Astrocyte of the hippocampus (primary cell): ENCODE results near the gene PIP4K2A.
A peak's percentile ranks its signal among the peaks of the same experiment; 100 is the strongest.
"Not testable (repeated sequence)": the region's sequence is repeated elsewhere in the genome, so short reads cannot be mapped to it uniquely, and the experiment has no call there.

Experiments
- DNase-seq: peaks from one replicate; pipeline ENCODE4 v3.0.0; 2011; ENCODE audit warnings: low read depth, low spot score

The PIP4K2A gene

DNA sequence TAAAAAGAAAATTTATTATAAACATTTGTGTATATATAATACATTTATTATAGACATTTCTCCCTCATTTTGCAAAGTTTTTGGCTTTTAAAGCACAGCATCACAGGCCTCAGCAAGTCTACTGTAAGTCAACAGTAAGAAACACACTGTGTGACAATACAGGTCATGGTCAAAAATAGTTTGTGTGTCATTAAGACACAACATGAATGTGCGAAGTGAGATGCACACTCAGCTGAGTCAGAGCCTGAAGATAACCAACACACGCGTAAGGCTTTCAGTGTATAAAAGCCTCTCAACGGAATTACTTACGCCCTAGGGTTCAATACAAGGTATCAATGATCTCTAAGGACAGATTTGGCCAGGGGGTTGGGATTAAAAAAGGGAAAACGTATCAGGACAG lies 157.6 kb downstream of the PIP4K2A start:
- no peak for DNase-seq

- DNase-seq, result peak; percentile 96
These were observed 159.8 kb downstream of the PIP4K2A start for GRCh38 chr10:22554461-22555182.

DNA sequence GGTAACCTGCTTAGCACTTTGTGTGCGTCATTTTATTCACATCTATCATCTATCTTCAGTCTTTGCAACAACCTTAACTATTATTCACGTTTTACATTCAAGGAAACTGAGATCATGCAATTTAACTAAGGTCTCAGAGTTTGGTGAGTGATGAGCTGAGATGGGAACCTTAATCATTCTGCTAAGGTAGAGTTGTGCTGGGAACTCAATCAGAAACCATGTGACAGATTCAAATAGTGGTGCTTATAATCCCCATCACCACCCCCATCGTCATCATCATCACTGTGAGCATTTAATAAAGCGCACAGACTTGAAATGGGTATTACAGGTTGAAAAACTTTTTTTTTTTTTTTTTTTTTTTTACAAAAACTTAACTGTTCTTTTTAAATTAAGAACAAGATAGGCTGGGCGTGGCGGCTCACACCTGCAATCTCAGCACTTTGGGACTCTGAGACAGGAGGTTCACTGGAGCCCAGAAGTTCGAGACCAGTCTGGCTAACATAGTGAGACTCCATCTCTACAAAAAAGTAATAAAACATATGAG lies 160.9 kb downstream of the PIP4K2A start:
- DNase-seq, result no peak

GRCh38 chr10:22552888-22553378 lies 161.4 kb downstream of the PIP4K2A start:
- peak; percentile 50 for DNase-seq

GRCh38 chr10:22551681-22552365 lies 162.6 kb downstream of the PIP4K2A start:
- no peak for DNase-seq

GRCh38 chr10:22550732-22551131 lies 163.6 kb downstream of the PIP4K2A start:
- peak; percentile 32 for DNase-seq

DNA sequence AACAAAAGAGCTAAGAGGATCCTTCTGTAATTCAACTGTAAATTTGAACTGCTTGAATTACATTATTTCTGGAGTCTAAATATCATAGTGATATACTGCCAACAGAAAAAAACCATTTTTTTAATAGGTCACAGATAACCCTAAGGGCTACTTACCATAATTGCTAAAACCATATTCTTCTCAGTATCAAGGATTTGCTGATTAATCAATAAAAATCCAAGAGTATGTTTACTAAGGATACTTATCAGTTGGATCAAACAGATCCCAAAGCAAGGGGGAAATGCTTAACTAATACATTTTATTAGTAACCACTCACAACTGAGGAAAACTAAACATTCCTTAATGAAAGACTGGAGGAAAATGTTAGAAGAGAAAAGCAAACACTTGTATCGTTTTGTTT lies 166.0 kb downstream of the PIP4K2A start:
- no peak for DNase-seq

GRCh38 chr10:22545643-22546042 lies 168.7 kb downstream of the PIP4K2A start:
- DNase-seq, result no peak

DNA sequence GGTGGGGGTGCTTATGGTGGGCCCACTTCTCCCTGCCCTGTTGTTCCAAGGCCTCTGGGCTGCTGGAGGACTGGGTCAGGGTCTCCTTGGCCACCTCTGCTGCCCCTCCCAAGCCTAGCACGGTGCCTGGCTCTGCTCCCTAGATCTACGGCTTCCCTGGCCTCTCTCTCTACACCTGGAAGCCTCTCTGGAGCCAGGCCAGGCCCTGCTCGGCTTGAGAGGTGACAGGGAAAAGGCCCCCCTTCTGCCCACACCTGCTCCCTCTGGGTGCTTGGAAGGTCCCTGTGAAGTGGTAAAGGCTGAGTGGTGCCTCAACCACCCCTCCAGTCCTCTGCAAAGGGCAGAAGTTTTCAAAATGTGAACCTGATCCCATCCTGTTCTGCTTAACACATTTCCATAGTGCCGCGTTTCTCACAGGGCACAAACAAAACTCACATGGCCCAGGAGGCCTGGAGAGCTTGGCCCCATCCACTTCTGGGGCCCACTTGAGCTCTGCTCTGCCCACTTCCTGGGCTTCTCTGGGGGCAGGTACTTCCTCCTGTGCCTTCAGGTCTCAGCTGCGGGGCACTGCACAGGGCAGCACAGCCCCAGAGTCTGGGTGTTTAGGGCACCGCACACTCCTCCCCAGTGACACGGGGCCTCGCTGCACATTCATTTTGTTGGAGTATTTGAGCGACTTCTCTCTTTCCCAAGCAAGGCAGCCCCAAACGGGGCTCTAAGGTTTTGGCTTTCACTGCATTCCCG lies 169.9 kb downstream of the PIP4K2A start:
- DNase-seq, result no peak

DNA sequence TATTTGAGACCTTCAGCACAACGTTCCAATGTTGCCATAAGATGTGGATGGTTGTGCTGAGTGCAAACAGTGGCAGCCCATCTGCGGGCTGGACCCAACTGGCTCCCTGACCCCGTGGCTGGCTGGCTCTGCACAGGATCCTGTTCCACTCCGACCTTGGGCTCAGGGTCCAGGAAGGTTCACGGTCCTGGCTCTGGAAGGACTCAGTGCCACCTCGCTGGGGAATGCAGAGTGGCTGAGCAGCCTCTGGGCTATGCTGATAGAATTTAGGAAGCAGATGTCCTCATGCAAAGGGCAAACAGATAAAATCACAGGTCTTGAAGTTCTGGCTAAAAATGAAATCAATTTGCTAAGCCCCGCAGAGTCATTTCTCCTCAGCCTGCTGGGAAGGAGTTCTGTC lies 171.6 kb downstream of the PIP4K2A start:
- no peak for DNase-seq

- no peak for DNase-seq
These were observed 172.5 kb downstream of the PIP4K2A start for GRCh38 chr10:22541900-22542299.

DNA sequence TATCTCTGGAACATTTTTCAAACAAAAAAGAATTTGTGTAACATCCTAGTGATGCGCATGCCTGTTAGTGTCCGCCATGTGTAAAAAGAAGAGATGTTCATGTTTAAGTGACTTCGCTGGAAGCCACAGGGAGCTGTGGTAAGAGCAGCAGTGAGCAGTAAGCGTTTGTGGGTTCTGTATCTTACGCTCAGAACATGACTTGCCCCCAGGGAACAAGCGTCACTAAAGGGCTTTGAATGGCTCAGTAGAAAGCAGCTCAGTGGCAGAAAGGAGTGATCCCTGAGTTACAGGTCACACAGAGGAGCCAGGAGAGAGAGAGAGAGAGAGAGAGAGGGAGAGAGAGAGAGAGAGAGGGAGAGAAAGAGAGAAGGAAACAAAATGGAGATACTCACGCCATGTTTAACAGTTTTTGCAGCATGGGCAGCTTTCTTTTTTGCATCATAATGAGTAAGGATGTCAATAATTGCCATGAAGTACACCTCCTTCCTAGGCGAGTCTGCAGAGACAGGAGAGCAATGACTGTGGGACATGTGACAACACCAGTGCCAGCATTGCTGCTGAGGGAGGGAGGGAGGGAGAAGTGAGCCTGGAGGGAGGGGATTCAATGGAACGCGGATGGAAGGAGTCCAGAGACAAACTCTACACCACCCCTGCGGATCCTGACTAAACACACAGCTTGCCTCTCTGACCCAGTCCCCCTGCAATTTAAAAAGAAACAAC lies 174.6 kb downstream of the PIP4K2A start:
- no peak for DNase-seq

GRCh38 chr10:22537810-22538209 lies 176.6 kb downstream of the PIP4K2A start:
- DNase-seq, result no peak

GRCh38 chr10:22536620-22537019 lies 177.8 kb downstream of the PIP4K2A start:
- DNase-seq, result no peak

DNA sequence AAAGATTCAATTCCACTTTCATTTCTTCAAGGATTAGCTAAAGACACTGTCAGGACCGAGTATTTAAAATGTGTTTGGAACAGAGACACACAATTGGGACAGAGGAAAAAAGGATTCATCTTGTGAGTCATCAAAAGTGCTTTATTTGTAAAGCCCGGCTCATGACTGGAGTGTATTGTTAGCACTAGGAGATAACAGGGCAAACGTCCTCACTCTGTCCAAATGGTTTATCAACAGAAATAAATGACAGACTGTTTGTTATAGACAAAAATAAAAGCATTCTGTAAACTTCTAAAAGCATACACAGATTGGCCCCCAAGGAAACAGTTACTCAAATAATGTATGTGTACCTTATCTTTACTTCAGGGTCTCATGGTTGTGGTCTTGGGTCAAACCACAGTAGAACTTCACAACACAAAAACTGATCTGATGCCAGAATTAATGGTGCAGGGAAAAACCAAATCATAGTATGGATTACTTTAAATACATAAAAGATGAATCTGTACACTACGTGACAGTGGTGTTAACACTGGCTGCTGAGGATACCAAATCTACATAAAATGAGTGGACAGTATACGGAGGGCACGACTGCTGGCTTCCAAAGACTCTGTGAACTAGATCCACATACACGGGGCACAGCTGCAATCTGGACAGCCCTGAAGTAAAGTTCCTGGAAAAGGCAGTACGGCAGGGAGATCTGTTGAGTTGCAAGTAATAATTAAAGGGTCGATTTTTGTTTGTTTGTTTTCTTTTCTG lies 179.4 kb downstream of the PIP4K2A start:
- DNase-seq, result no peak

DNA sequence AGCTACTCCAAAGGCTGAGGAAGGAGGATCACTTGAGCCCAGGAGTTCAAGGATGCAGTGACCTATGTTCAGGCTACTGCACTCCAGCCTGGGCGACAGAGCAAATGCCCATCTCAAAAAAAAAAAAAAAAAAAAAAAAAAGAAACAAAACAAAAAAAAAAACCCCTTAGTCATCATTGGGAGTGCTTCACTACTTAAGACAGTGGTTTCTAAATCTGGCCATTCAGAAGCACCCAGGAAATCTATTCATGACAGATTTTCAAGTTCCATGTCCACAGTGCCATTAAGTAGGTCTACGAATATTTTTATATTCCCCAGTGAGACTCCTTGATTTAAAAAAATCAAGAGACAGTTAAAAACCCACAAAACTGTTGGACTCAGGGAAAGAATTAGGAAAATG lies 182.9 kb downstream of the PIP4K2A start:
- DNase-seq, result no peak

- DNase-seq, result no peak
These were observed 183.4 kb downstream of the PIP4K2A start for GRCh38 chr10:22531008-22531407.

DNA sequence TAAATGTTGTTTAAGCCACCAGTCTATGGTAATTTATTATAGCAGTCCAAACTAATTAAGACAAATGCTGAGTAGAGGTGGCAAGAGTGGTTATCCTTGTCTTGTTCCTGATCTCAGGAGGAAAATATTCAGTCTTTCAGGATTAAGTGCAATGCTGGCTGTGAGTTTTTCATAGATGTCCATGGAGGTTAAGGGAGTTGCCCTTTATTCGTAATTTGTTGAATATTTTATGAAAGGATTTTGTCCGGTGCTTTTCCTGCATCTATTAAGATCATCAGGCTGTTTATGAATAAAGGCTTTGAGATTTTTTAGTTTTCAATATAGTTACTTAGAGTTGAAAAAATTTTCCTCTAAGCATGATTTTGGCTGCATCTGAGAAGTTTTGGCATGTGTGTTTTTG lies 186.9 kb downstream of the PIP4K2A start:
- no peak for DNase-seq

DNA sequence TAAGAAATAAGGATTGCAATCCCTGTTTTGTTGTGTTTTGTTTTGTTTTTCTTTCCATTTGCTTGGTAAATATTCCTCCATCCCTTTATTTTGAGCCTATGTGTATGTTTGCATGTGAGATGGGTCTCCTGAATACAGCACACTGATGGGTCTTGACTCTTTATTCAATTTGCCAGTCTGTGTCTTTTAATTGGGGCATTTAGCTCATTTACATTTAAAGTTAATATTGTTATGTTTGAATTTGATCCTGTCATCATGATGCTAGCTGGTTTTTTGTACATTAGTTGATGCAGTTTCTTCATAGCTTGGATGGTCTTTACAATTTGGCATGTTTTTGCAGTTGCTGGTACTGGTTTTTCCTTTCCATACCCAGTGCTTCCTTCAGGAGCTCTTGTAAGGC lies 190.0 kb downstream of the PIP4K2A start:
- DNase-seq, result not testable (repeated sequence)

GRCh38 chr10:22520645-22521044 lies 193.7 kb downstream of the PIP4K2A start:
- not testable (repeated sequence) for DNase-seq
